ENCODE measurements around the gene RMND1. TPM values are rescaled to one million over a fixed set of nuclear protein-coding genes. Genes with fewer than 3 reads are reported as not detected.

Gene RMND1
- total and polyA plus RNA-seq, 9 of the 15 experiments (the other 6 are each of a cell fraction or from before 2014, with no cell fraction given), result 26.9 to 47.8 (median 36.2) TPM

DNA sequence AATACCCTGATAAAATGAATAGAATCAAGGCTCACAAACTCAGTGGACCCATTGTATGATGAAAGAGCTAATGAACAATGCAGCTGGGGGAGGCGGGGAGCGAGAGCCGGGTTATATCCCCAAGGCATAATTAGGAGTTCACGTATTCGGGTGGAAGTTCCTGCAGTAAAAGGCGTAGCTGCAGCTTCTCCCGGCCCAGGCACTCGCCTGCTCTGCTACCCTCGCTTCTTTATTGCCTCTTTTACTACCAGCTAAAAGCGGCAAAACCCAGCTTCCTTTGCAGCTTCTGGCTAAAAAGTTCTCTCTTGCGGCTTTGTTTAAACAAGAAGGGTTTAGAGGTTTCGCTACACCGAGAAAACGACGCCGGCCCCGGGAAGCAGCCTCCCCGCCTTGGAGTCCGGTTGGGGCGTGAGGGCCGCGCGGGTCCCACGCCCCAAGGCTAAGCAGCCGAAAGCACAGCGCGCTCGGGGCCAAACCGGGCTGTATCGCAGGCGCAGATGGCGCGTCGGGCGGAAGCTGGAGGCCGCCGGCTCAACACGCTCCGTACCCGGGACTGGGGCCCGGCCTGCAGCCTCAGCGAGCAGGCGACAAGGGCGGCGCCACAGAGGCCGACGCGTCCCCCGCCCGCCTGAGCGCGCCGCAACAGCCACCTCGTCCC is 62.2 kb downstream of the RMND1 start (continued):
- TF ChIP-seq, protein P1, sequence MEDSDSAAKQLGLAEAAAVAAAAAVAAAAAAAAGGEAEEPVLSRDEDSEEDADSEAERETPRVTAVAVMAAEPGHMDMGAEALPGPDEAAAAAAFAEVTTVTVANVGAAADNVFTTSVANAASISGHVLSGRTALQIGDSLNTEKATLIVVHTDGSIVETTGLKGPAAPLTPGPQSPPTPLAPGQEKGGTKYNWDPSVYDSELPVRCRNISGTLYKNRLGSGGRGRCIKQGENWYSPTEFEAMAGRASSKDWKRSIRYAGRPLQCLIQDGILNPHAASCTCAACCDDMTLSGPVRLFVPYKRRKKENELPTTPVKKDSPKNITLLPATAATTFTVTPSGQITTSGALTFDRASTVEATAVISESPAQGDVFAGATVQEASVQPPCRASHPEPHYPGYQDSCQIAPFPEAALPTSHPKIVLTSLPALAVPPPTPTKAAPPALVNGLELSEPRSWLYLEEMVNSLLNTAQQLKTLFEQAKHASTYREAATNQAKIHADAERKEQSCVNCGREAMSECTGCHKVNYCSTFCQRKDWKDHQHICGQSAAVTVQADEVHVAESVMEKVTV (CRISPR knock-in tag; IDR thresholded peaks at IDR 0.05), result no peak
- TF ChIP-seq, protein P2, sequence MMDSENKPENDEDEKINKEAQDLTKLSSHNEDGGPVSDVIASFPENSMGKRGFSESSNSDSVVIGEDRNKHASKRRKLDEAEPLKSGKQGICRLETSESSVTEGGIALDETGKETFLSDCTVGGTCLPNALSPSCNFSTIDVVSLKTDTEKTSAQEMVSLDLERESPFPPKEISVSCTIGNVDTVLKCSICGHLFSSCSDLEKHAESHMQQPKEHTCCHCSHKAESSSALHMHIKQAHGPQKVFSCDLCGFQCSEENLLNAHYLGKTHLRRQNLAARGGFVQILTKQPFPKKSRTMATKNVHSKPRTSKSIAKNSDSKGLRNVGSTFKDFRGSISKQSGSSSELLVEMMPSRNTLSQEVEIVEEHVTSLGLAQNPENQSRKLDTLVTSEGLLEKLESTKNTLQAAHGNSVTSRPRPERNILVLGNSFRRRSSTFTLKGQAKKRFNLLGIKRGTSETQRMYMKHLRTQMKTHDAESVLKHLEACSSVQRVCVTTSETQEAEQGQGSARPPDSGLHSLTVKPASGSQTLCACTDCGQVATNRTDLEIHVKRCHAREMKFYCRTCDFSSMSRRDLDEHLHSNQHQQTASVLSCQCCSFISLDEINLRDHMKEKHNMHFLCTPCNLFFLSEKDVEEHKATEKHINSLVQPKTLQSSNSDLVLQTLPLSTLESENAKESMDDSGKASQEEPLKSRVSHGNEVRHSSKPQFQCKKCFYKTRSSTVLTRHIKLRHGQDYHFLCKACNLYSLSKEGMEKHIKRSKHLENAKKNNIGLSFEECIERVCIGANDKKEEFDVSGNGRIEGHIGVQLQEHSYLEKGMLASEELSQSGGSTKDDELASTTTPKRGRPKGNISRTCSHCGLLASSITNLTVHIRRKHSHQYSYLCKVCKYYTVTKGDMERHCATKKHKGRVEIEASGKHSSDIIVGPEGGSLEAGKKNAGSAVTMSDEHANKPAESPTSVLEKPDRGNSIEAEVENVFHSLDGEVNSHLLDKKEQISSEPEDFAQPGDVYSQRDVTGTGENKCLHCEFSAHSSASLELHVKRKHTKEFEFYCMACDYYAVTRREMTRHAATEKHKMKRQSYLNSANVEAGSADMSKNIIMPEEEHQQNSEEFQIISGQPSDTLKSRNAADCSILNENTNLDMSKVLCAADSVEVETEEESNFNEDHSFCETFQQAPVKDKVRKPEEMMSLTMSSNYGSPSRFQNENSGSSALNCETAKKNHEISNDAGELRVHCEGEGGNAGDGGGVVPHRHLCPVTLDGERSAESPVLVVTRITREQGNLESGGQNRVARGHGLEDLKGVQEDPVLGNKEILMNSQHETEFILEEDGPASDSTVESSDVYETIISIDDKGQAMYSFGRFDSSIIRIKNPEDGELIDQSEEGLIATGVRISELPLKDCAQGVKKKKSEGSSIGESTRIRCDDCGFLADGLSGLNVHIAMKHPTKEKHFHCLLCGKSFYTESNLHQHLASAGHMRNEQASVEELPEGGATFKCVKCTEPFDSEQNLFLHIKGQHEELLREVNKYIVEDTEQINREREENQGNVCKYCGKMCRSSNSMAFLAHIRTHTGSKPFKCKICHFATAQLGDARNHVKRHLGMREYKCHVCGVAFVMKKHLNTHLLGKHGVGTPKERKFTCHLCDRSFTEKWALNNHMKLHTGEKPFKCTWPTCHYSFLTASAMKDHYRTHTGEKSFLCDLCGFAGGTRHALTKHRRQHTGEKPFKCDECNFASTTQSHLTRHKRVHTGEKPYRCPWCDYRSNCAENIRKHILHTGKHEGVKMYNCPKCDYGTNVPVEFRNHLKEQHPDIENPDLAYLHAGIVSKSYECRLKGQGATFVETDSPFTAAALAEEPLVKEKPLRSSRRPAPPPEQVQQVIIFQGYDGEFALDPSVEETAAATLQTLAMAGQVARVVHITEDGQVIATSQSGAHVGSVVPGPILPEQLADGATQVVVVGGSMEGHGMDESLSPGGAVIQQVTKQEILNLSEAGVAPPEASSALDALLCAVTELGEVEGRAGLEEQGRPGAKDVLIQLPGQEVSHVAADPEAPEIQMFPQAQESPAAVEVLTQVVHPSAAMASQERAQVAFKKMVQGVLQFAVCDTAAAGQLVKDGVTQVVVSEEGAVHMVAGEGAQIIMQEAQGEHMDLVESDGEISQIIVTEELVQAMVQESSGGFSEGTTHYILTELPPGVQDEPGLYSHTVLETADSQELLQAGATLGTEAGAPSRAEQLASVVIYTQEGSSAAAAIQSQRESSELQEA (IDR thresholded peaks at IDR 0.05; ENCODE audit: low read depth), result no peak
- TF ChIP-seq HCFC1 (IDR thresholded peaks at IDR 0.05; ENCODE audit: low read depth, low read length), result 0 out of 2 replicates have a peak, but pooled peaks have one; percentile 7
- peak; percentile 64; the same call in 1 of the 2 replicates for TF ChIP-seq RNF2 (IDR thresholded peaks at IDR 0.05)
- no peak for TF ChIP-seq ZNF3 (CRISPR knock-in tag; IDR thresholded peaks at IDR 0.05)
- TF ChIP-seq, protein P3, sequence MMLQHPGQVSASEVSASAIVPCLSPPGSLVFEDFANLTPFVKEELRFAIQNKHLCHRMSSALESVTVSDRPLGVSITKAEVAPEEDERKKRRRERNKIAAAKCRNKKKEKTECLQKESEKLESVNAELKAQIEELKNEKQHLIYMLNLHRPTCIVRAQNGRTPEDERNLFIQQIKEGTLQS (IDR thresholded peaks at IDR 0.05), result no peak
- TF ChIP-seq, protein P3 (CRISPR knock-in tag; conservative IDR thresholded peaks at IDR 0.05), result peak; percentile 74; the same call in 1 of the 2 replicates
- peak; percentile 68 for TF ChIP-seq POLR2H (tag; IDR thresholded peaks at IDR 0.05; ENCODE audit: low read depth)
- no peak for TF ChIP-seq ETV1 (tag; conservative IDR thresholded peaks at IDR 0.05; ENCODE audit: low read depth)
- TF ChIP-seq ESRRA (IDR thresholded peaks at IDR 0.05; ENCODE audit: borderline replicate concordance, low read depth), result no peak; the same call in 1 of the 2 replicates
- no peak for TF ChIP-seq ZNF124 (CRISPR knock-in tag; IDR thresholded peaks at IDR 0.05)
- TF ChIP-seq, protein P4, sequence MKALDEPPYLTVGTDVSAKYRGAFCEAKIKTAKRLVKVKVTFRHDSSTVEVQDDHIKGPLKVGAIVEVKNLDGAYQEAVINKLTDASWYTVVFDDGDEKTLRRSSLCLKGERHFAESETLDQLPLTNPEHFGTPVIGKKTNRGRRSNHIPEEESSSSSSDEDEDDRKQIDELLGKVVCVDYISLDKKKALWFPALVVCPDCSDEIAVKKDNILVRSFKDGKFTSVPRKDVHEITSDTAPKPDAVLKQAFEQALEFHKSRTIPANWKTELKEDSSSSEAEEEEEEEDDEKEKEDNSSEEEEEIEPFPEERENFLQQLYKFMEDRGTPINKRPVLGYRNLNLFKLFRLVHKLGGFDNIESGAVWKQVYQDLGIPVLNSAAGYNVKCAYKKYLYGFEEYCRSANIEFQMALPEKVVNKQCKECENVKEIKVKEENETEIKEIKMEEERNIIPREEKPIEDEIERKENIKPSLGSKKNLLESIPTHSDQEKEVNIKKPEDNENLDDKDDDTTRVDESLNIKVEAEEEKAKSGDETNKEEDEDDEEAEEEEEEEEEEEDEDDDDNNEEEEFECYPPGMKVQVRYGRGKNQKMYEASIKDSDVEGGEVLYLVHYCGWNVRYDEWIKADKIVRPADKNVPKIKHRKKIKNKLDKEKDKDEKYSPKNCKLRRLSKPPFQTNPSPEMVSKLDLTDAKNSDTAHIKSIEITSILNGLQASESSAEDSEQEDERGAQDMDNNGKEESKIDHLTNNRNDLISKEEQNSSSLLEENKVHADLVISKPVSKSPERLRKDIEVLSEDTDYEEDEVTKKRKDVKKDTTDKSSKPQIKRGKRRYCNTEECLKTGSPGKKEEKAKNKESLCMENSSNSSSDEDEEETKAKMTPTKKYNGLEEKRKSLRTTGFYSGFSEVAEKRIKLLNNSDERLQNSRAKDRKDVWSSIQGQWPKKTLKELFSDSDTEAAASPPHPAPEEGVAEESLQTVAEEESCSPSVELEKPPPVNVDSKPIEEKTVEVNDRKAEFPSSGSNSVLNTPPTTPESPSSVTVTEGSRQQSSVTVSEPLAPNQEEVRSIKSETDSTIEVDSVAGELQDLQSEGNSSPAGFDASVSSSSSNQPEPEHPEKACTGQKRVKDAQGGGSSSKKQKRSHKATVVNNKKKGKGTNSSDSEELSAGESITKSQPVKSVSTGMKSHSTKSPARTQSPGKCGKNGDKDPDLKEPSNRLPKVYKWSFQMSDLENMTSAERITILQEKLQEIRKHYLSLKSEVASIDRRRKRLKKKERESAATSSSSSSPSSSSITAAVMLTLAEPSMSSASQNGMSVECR (CRISPR knock-in tag; IDR thresholded peaks at IDR 0.05), result no peak

Measured in K562 (cell line).